Erythroblast (primary cell): ENCODE data around the gene ARHGAP44.

Source experiments
- GATA1 ChIP-seq: IDR thresholded peaks from 2 replicates; pipeline ENCODE4 v1.6.1; 2011; ENCODE audit warnings: low read depth, mild to moderate bottlenecking, control low read depth, low read length, moderate library complexity
- POLR2A ChIP-seq: IDR thresholded peaks from 2 replicates; pipeline ENCODE4 v1.6.1; 2011; ENCODE audit warnings: mild to moderate bottlenecking, low read length

DNA sequence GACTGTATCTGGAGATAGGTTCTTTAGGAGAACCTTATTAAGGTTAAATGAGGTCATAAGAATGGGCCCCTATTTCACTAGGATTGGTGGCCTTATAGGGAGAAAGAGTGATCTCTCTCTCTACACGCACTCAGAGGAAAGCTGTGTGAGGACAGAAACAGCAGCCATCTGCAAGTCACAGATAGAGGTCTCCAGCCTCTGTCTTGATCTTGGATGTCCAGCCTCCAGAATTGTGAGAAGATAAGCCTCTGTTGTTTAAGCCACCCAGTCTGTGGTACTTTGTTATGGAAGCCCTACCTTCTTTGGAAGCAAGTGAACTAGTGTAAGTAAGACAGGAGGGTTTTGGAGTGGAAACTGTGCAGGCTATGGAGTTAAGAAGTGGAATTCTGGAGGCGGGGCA, 135.3 kb downstream of the ARHGAP44 start:
- TF ChIP-seq GATA1: no peak
- TF ChIP-seq POLR2A: no peak
